Lower leg skin (tissue), 4 donors: Measurements from ENCODE around the gene PPP6R3. TPM values are rescaled to one million over a fixed set of nuclear protein-coding genes. Genes with fewer than 3 reads are reported as not detected.

Experiments used
- DNase-seq, 2 donors: peaks; one replicate each; pipeline ENCODE4 v3.0.0-alpha.2; 2019; ENCODE audit warnings: low spot score in 2 of 2
- H3K4me3 ChIP-seq: fragments of 200-600 bp; sonication (generic); 2 replicates; pipeline ENCODE4 v1.5.1; 2017; ENCODE audit warnings: mild to moderate bottlenecking, low read depth; ENCODE audit not compliant: poor library complexity, severe bottlenecking
- POLR2A ChIP-seq, 2 donors: fragments of 450-650 bp; IDR thresholded peaks; one replicate each; pipeline ENCODE4 v1.6.1; 2016 to 2017; ENCODE audit warnings: antibody characterized with exemption in 2 of 2, mild to moderate bottlenecking in 1 of 2, moderate library complexity in 1 of 2
- WGBS, 2 donors: methylation state at CpG; one replicate each; pipeline ENCODE4 v1.1.5; 2018; 5-methylcytosine and 5-hydroxymethylcytosine counted together
- intact Hi-C: fragments of 100-400 bp; cut with DNase I; formaldehyde crosslinking; loops from one replicate; pipeline ENCODE4 v1.15.0; 2023; ENCODE audit warnings: low total_unique reads
- total RNA-seq, 4 donors: library from RNA; depleted of rRNA; stranded (reverse); fragments of >200 nt; gene quantifications; one replicate each; pipeline ENCODE4 v1.1.0, GENCODE V29; 2016
- TF ChIP-seq, protein P1 (sequence below), 3 donors: fragments of 450-650 bp; IDR thresholded peaks; one replicate each; pipeline ENCODE4 v1.5.1; 2016; ENCODE audit warnings: antibody characterized with exemption in 3 of 3, mild to moderate bottlenecking in 3 of 3, moderate library complexity in 2 of 3

The PPP6R3 gene
- total RNA-seq, 4 donors from 2014 or later = 74.2 to 119 (median 88.6) TPM

DNA sequence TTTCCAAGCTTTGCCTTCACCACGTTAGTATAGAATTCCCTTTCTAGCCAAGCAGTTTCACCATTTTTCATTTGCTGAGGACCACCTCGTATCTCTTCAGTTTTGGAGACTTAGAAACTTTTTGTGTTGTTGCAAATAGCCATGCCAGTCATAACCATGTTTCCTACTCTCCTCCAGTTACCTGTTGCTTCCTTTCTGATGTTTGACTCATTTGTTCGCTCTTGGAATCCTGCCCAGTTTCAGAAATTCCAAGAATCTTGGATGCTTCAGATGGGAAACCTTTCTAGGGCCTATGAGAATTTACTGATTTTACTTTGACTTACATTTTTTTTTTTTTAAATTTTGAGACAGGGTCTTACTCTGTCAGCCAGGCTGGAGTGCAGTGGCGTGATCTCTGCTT lies 65.4 kb downstream of the PPP6R3 start:
- WGBS, 2 donors = 75 to 77% methylated on average over 4 of the region's 4 CpGs
- intact Hi-C loops = no loop called here

DNA sequence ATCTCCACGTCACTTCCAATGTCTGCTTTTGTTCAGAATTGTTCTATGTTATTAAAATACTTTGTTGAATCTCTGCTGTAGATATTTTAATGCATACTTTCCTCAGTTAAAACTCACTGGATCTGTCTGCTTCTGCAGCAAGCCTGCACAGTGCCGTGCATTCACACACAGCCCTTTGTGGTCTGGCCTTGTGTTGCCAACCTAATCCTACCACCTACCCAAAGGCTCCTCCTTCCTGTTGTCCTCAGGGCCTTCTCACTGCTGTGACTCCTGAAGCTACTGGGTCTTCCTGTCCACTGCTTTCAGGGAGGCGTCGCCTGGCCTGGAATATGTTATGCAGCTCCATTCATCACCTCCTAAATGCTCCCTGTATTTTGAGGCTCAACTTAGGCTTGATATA lies 67.0 kb downstream of the PPP6R3 start:
- intact Hi-C loops = no loop called here

More for the DNA sequence above, 65.4 kb downstream of the PPP6R3 start:
- DNase-seq = no peak
- H3K4me3 ChIP-seq = no peak overlapping the region
- TF ChIP-seq, protein P1, sequence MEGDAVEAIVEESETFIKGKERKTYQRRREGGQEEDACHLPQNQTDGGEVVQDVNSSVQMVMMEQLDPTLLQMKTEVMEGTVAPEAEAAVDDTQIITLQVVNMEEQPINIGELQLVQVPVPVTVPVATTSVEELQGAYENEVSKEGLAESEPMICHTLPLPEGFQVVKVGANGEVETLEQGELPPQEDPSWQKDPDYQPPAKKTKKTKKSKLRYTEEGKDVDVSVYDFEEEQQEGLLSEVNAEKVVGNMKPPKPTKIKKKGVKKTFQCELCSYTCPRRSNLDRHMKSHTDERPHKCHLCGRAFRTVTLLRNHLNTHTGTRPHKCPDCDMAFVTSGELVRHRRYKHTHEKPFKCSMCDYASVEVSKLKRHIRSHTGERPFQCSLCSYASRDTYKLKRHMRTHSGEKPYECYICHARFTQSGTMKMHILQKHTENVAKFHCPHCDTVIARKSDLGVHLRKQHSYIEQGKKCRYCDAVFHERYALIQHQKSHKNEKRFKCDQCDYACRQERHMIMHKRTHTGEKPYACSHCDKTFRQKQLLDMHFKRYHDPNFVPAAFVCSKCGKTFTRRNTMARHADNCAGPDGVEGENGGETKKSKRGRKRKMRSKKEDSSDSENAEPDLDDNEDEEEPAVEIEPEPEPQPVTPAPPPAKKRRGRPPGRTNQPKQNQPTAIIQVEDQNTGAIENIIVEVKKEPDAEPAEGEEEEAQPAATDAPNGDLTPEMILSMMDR (IDR thresholded peaks at IDR 0.05) = no peak
- no peak for TF ChIP-seq POLR2A (IDR thresholded peaks at IDR 0.05)

DNA sequence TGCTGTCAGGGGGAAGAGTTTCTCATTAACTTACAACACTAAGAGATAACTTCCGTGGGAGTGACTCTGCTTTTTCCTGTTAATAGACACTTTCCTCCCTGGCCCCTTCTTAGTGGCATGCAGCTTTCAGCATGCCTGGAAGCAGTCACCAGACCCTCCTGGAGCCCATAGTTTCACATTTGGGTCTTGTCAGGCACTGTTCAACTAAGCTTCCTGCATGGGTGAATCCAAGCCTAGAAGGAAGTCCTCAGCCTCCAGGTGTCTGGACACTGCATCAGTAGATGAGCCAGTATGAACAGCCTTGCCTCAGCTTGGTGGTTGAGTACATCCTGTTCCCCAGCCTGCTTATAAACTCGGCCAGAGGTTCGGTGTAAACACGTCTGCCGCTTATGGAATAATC lies 68.1 kb downstream of the PPP6R3 start:
- DNase-seq = no peak
- WGBS, 2 donors = 77 to 83% methylated on average over 5 of the region's 5 CpGs
- TF ChIP-seq, protein P1 (IDR thresholded peaks at IDR 0.05) = no peak
- no peak for TF ChIP-seq POLR2A (IDR thresholded peaks at IDR 0.05)
- H3K4me3 ChIP-seq = no peak overlapping the region
- intact Hi-C loops = no loop called here

More for the DNA sequence above, 67.0 kb downstream of the PPP6R3 start:
- no peak for TF ChIP-seq POLR2A (IDR thresholded peaks at IDR 0.05)
- TF ChIP-seq, protein P1 (IDR thresholded peaks at IDR 0.05) = no peak
- WGBS, 2 donors = 91 to 94% methylated on average over 4 of the region's 4 CpGs
- H3K4me3 ChIP-seq = no peak overlapping the region
- no peak for DNase-seq

DNA sequence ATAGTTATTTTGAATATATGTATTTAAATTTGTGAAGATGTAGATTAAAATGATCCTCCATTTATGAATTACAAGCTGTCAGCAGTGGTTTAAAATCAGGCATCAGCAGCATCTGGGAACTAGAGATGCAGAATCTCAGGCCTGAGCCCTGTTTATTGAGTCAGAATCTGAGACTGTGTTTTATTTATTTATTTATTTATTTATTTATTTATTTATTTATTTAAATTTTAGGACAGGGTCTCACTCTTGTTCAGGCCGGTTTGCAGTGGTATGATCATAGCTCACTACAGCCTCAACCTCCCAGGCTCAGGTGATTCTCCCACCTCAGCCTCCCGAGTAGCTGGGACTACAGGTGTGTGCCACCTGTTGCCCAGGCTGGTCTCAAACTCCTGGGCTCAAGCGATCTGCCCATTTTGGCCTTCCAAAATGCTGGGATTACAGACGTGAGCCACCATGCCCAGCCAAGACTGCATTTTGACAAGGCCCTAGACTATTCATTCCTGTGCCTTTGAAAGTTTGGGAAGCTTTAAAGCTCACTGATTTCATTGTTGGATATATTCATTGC lies 70.7 kb downstream of the PPP6R3 start:
- WGBS, 2 donors = 84 to 99% methylated on average over 4 of the region's 4 CpGs
- intact Hi-C loops = no loop called here
- DNase-seq = no peak
- H3K4me3 ChIP-seq = no peak overlapping the region
- no peak for TF ChIP-seq POLR2A (IDR thresholded peaks at IDR 0.05)
- TF ChIP-seq, protein P1 (IDR thresholded peaks at IDR 0.05) = no peak

DNA sequence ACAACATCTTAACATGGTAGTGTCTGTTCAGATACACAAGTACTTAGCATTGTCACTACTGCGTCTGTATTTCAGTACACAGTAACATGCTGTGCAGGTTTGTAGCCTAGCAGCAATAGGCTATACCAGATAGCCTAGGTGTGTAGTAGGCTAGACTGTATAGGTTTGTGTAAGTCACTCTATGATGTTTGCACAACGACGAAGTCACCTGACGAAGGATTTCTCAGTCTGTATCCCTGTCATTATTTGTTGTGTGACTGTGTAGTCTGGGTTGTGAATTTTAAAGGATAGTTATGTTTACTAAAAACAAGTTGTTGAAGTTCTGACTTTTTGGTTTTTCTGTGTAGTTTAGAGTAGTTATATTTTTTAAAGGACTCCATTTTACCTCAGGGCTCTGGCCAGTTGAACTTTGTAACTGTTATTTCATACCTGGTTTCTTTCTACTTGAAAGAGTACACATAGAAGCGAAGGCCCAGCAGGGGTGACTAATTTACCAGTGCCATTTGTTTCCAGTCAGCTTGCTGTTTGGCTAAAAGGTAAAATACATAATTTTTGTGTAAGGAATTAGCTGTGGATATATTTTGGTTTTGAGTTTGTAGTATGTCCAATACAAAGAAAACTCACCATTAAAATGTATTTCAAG lies 72.3 kb downstream of the PPP6R3 start:
- DNase-seq = no peak
- WGBS, 2 donors = 90 to 91% methylated on average over 5 of the region's 5 CpGs
- TF ChIP-seq, protein P1 (IDR thresholded peaks at IDR 0.05) = no peak
- TF ChIP-seq POLR2A (IDR thresholded peaks at IDR 0.05) = no peak
- intact Hi-C loops = no loop called here
- H3K4me3 ChIP-seq = no peak overlapping the region
